Brain microvascular endothelial cell (primary cell): Measurements from ENCODE around the gene MYH4.

Experiments used
- DNase-seq: peaks from one replicate; pipeline ENCODE4 v3.0.0-alpha.2; 2020
- H3K27ac ChIP-seq: fragments of 250-450 bp; sonication (Bioruptor Pico); 2 replicates; pipeline ENCODE4 v1.5.1; 2020; ENCODE audit warnings: mild to moderate bottlenecking, moderate library complexity
- H3K27me3 ChIP-seq: fragments of 250-450 bp; sonication (Bioruptor Pico); replicated peaks from 2 replicates; pipeline ENCODE4 v1.5.1; 2020; ENCODE audit warnings: mild to moderate bottlenecking
- H3K36me3 ChIP-seq: fragments of 250-450 bp; sonication (Bioruptor Pico); replicated peaks from 2 replicates; pipeline ENCODE4 v1.5.1; 2020; ENCODE audit warnings: mild to moderate bottlenecking
- H3K4me3 ChIP-seq: 2 replicates; pipeline ENCODE4 v1.5.1; 2011; ENCODE audit warnings: low read depth, mild to moderate bottlenecking, control low read depth, low read length, moderate library complexity
- in situ Hi-C: cut with HindIII; loops from 2 replicates; pipeline ENCODE4 v1.10.0; 2017; ENCODE audit warnings: low sequenced_read_pairs, low pct_ligation_motif_present
- TF ChIP-seq, protein P1 (sequence below): IDR thresholded peaks from 2 replicates; pipeline ENCODE4 v1.5.1; 2011; ENCODE audit warnings: low read depth, mild to moderate bottlenecking, moderate library complexity, low read length, control low read depth, inconsistent platforms; ENCODE audit errors: missing control alignments

MYH4 gene

DNA sequence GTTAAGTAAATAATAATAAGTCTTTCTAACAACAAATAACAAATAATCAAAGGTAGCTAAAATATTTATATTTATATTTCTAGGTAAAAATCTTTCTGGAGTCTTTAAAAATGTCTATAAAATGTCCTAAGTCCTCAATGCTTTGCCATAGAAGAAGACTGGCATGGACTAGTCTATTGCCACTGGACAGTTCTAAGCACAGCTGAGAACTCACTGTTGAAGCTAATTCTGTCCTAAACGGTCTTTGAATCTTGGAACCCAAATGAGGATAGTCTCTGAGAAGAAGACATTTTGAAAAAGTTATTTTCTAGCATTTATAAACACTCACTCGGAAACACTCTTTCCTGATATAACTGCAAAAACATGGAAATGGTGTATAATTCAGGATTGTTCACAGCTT is 48.1 kb downstream of the MYH4 start:
- Histone ChIP-seq H3K27ac (no peak overlapping the region), H3K27me3 (no peaks in the 10 kb centered on the region), H3K4me3 (no peak overlapping the region), H3K36me3 (no peaks in the 10 kb centered on the region)
- in situ Hi-C loops = no loop called here
- TF ChIP-seq, protein P1, sequence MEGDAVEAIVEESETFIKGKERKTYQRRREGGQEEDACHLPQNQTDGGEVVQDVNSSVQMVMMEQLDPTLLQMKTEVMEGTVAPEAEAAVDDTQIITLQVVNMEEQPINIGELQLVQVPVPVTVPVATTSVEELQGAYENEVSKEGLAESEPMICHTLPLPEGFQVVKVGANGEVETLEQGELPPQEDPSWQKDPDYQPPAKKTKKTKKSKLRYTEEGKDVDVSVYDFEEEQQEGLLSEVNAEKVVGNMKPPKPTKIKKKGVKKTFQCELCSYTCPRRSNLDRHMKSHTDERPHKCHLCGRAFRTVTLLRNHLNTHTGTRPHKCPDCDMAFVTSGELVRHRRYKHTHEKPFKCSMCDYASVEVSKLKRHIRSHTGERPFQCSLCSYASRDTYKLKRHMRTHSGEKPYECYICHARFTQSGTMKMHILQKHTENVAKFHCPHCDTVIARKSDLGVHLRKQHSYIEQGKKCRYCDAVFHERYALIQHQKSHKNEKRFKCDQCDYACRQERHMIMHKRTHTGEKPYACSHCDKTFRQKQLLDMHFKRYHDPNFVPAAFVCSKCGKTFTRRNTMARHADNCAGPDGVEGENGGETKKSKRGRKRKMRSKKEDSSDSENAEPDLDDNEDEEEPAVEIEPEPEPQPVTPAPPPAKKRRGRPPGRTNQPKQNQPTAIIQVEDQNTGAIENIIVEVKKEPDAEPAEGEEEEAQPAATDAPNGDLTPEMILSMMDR = no peak
- DNase-seq = no peak

DNA sequence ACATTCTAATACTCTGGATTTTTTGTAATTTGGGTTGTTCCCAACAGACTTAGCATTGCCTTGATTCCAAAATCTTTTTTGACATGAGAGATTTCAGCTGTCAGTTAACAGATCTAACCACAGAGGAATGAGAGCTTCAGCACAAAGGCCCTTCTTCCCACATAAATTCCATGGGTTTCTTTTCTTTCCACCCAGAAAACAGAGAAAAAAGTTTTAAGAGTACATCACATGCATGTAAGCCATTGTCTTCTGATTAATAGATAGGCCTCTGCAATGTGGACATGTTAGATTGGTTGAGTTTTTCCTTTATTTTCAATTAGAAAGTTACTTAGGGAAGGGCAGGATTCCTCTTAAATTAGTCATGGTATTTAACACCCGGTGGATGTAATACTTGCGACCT is 48.5 kb downstream of the MYH4 start:
- no peaks in the 10 kb centered on the region for H3K27me3 ChIP-seq
- no peak for DNase-seq
- TF ChIP-seq, protein P1 = no peak
- no peak overlapping the region for H3K4me3 ChIP-seq
- H3K27ac ChIP-seq = no peak overlapping the region
- H3K36me3 ChIP-seq = no peaks in the 10 kb centered on the region
- in situ Hi-C loops = no loop called here

DNA sequence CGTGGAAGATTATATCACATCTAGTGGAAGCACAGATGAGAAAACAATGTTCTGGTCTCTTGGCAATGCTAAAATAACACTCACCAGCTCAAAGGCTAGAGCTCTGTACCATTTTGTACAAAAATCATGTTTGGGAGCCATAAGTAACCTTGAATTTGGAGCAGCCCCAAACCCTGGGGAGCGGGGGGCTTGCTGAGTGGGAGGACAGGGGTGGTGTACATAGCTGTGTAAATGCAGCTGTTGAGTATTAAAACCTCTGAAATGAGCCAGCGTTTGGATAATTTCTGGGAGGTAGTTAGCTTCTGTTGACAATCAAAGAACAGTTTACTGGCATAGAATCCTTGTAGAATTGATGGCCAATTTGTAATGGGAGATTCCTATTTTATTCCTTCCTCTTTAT is 51.9 kb downstream of the MYH4 start:
- DNase-seq = no peak
- H3K27ac ChIP-seq = no peak overlapping the region
- in situ Hi-C loops = no loop called here
- TF ChIP-seq, protein P1 = no peak
- no peaks in the 10 kb centered on the region for H3K36me3 ChIP-seq
- H3K4me3 ChIP-seq = no peak overlapping the region
- no peaks in the 10 kb centered on the region for H3K27me3 ChIP-seq

DNA sequence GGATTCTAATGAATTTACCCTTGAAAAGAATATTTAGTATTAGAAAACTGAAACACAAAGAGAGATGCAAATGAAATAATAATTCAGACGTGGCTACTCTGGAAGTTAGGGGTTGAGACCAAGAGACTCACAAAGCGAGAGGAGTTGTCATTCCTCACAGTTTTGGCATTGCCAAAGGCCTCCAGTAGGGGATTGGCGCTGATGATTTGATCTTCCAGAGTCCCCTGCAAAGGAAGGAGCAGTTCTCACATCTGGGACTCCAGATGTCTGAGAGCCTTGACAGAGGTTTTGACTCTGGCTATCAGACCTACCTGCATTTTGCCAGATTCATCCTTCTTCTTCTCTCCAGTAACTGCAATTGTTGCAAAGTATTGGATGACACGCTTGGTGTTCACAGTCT is 54.2 kb downstream of the MYH4 start:
- no peak for DNase-seq
- in situ Hi-C loops = no loop called here

DNA sequence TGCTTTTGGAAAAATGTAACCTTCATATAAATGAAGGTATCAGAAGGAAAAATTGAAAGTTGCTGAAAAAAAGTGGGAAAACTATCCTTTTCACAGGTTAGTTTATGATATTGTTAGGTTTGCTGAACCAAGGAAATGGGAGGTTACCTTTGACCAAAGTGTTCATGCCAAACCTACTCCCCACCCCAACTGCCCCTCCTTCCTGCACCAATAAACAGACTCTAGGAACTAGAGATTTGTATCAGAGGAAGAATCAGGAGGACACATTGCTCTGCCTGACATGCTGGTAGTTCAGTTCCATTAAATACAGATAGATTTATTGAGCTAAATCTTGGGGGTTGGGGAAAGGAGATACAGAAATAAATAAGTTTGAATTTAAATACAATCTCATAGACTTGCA is 65.8 kb downstream of the MYH4 start:
- in situ Hi-C loops = no loop called here
- TF ChIP-seq, protein P1 = no peak

More for the DNA sequence above, 54.2 kb downstream of the MYH4 start:
- Histone ChIP-seq H3K4me3 (no peak overlapping the region), H3K27me3 (no peaks in the 10 kb centered on the region), H3K27ac (no peak overlapping the region), H3K36me3 (no peaks in the 10 kb centered on the region)
- TF ChIP-seq, protein P1 = no peak

DNA sequence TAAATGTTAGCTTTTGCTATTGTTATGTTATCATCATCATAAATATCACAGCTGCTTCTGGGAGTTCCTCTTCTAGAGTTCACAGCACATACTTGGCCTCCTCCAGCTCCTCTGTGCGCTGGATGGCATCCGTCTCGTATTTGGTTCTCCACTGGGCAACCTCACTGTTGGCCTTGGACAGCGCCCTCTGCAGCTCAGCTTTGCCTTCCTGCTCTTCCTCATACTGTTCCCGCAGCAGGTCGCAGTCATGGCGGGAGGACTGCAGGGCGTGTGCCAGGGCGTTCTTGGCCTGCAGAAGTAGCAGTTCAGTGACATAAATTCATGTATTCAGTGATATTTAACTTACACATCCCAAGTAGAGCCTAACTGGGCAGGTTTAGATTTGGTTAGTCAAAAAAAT is 71.0 kb downstream of the MYH4 start:
- no peak for DNase-seq
- H3K4me3 ChIP-seq = no peak overlapping the region
- H3K27me3 ChIP-seq = no peaks in the 10 kb centered on the region
- TF ChIP-seq, protein P1 = no peak
- in situ Hi-C loops = no loop called here
- H3K27ac ChIP-seq = no peak overlapping the region
- no peaks in the 10 kb centered on the region for H3K36me3 ChIP-seq

More for the DNA sequence above, 65.8 kb downstream of the MYH4 start:
- no peaks in the 10 kb centered on the region for H3K36me3 ChIP-seq
- H3K27ac ChIP-seq = no peak overlapping the region
- DNase-seq = no peak
- no peaks in the 10 kb centered on the region for H3K27me3 ChIP-seq
- no peak overlapping the region for H3K4me3 ChIP-seq
